MV-4-11 (cell line): ENCODE measurements around the gene PPY.
"Not testable (repeated sequence)": the region's sequence is repeated elsewhere in the genome, so short reads cannot be mapped to it uniquely, and the experiment has no call there.

Experiments used
- DNase-seq: peaks from one replicate; lab custom pipeline; 2025; lab: John Stamatoyannopoulos, UW

The PPY gene

GRCh38 chr17:43942051-43942685 is at the start of gene PPY:
Gene PPY, minus strand, starts transcription at chr17:43942476. Its CDS starts 822 bp downstream, at chr17:43941654.
- no peak for DNase-seq

GRCh38 chr17:43988301-43988700 is 46.0 kb upstream of the PPY start:
- no peak for DNase-seq

- no peak for DNase-seq
Measured at GRCh38 chr17:43987131-43988021, 45.1 kb upstream of the PPY start.

- no peak for DNase-seq
Measured at GRCh38 chr17:43986225-43986981, 44.1 kb upstream of the PPY start.

- DNase-seq, result no peak
Measured at GRCh38 chr17:43984521-43984920, 42.2 kb upstream of the PPY start.

GRCh38 chr17:43983515-43984411 is 41.5 kb upstream of the PPY start:
- DNase-seq, result no peak

GRCh38 chr17:43983196-43983514 is 40.9 kb upstream of the PPY start:
- DNase-seq, result no peak

GRCh38 chr17:43982171-43982570 is 39.9 kb upstream of the PPY start:
- no peak for DNase-seq

- DNase-seq, result no peak
Measured at GRCh38 chr17:43979671-43980070, 37.4 kb upstream of the PPY start.

- DNase-seq, result no peak
Measured at GRCh38 chr17:43979011-43979410, 36.7 kb upstream of the PPY start.

GRCh38 chr17:43978078-43978477 is 35.8 kb upstream of the PPY start:
- DNase-seq, result no peak

GRCh38 chr17:43976963-43977837 is 34.9 kb upstream of the PPY start:
- DNase-seq, result no peak

- no peak for DNase-seq
Measured at GRCh38 chr17:43975898-43976297, 33.6 kb upstream of the PPY start.

- no peak for DNase-seq
Measured at GRCh38 chr17:43974382-43975266, 32.3 kb upstream of the PPY start.

GRCh38 chr17:43972444-43973212 is 30.4 kb upstream of the PPY start:
- DNase-seq, result not testable (repeated sequence)

GRCh38 chr17:43971436-43971835 is 29.2 kb upstream of the PPY start:
- not testable (repeated sequence) for DNase-seq

- no peak for DNase-seq
Measured at GRCh38 chr17:43970366-43970765, 28.1 kb upstream of the PPY start.

GRCh38 chr17:43967251-43967875 is 25.1 kb upstream of the PPY start:
- DNase-seq, result no peak
